ENCODE measurements around the gene DLX6. TPM values are rescaled to one million over a fixed set of nuclear protein-coding genes. Genes with fewer than 3 reads are reported as not detected.

The DLX6 gene
- polyA plus RNA-seq (ENCODE audit: insufficient read length in 10 of 10) = under 1 TPM in 2 of 10 donors, not detected in 8; 0.07 to 0.09 TPM
- long read RNA-seq, donor 1 = 0 reads
- long read RNA-seq, donor 2 = 0 reads
- long read RNA-seq, donor 3 = 0 reads
- long read RNA-seq, donor 4 = 0 reads
- long read RNA-seq, donor 5 = 0 reads
- long read RNA-seq, donor 6 = 0 reads
- long read RNA-seq, donor 7 = 0 reads
- long read RNA-seq, donor 8 = 0 reads
- long read RNA-seq, donor 9 = 0 reads

GRCh38 chr7:97005183-97006054 lies at the start of gene DLX6:
DLX6 (plus strand) TSS chr7:97005553; CDS start chr7:97005978, 425 bp downstream.
- peak in 2 of 3 donors; percentile 55 to 63 for DNase-seq

GRCh38 chr7:96959135-96959534 lies 46.2 kb upstream of the DLX6 start:
- DNase-seq = no peak

GRCh38 chr7:96962221-96962885 lies 43.0 kb upstream of the DLX6 start:
- DNase-seq = no peak

GRCh38 chr7:96968981-96969380 lies 36.4 kb upstream of the DLX6 start:
- no peak for DNase-seq

GRCh38 chr7:96970739-96971138 lies 34.6 kb upstream of the DLX6 start:
- DNase-seq = no peak

GRCh38 chr7:96973986-96974385 lies 31.4 kb upstream of the DLX6 start:
- DNase-seq = no peak

GRCh38 chr7:96976106-96976505 lies 29.2 kb upstream of the DLX6 start:
- DNase-seq = no peak

GRCh38 chr7:96977445-96977844 lies 27.9 kb upstream of the DLX6 start:
- no peak for DNase-seq

- DNase-seq = no peak
Observed at GRCh38 chr7:96979551-96980276, 25.6 kb upstream of the DLX6 start.

GRCh38 chr7:96982586-96982985 lies 22.8 kb upstream of the DLX6 start:
- DNase-seq = no peak

GRCh38 chr7:96985992-96986391 lies 19.4 kb upstream of the DLX6 start:
- DNase-seq = no peak

- no peak for DNase-seq
Observed at GRCh38 chr7:96986901-96987300, 18.5 kb upstream of the DLX6 start.

GRCh38 chr7:96987719-96988118 lies 17.6 kb upstream of the DLX6 start:
- no peak for DNase-seq

- no peak for DNase-seq
Observed at GRCh38 chr7:96989241-96989858, 16.0 kb upstream of the DLX6 start.

GRCh38 chr7:96989859-96990317 lies 15.5 kb upstream of the DLX6 start:
- DNase-seq = peak in 1 of 3 donors; percentile 9

GRCh38 chr7:96991546-96992191 lies 13.7 kb upstream of the DLX6 start:
- peak in 1 of 3 donors; percentile 5 for DNase-seq

- no peak for DNase-seq
Observed at GRCh38 chr7:96992192-96993005, 13.0 kb upstream of the DLX6 start.

GRCh38 chr7:96993094-96993865 lies 12.1 kb upstream of the DLX6 start:
- DNase-seq = peak in 1 of 3 donors; percentile 9

- no peak for DNase-seq
Observed at GRCh38 chr7:96993980-96994379, 11.4 kb upstream of the DLX6 start.
